ENCODE measurements around the gene GRPEL1.

GRPEL1 gene

DNA sequence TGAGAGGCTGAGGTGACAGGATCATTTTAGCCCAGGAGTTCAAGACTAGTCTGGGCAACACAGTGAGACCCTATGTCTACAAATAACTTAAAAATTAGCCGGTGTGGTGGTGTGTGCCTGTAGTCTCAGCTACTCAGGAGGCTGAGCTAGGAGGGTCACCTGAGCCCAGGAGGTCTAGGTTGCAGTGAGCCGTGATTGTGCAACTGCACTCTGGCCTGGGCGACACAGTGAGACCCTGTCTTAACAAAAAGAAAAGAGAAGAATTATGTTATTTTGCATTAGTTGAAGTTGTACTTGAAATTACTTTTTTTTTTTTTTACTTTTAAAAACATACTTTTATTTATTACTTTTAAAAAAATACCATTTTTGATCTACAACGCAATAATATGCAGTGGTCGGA, 46.5 kb downstream of the GRPEL1 start:
- DNase-seq: no peak

- DNase-seq: no peak
Measured at GRCh38 chr4:7020856-7021255, 47.0 kb downstream of the GRPEL1 start.

GRCh38 chr4:7020290-7020689, 47.6 kb downstream of the GRPEL1 start:
- DNase-seq: no peak

GRCh38 chr4:7019367-7019766, 48.5 kb downstream of the GRPEL1 start:
- DNase-seq: no peak

DNA sequence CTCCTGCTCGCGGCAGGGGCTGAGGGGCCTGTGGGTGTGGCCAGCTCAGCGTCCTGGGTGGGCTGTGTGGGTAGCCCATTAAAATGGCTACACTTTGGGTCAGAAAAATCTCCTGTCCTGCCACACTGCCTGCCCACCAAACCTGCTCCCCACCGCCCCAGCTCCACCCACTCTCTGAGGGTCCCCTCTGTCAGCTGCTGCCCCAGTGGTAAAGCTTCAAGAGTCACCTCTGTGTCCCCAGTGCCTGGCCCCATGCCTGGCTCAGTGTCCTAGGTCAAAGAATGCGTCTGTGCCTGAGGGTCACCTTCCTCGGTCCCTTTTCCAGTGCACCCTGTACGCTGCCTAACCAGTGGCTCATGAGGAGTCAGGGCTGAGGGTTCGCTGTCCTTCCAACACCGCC, 49.6 kb downstream of the GRPEL1 start:
- no peak for DNase-seq

GRCh38 chr4:7017446-7018048, 50.3 kb downstream of the GRPEL1 start:
- no peak for DNase-seq

DNA sequence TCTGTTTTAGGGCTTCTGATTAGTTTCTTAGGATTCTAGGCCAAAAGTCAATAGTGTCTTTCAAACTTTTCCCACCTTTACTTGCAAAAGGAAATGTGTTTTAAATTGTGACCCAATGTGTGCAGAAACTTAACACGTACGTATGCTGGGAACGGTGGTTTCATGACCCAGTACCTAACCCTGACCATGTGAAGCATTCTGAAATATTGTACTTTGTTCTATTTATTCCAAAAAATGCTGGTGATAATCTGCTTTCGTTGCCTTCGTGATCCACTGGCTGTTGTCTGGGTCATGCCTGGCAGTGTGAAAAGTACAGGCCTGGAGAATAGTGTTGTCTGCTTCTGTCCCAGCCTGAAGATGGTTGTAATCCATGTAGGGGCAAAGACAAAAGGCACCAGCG, 51.4 kb downstream of the GRPEL1 start:
- no peak for DNase-seq

GRCh38 chr4:7016086-7016485, 51.8 kb downstream of the GRPEL1 start:
- DNase-seq: no peak

DNA sequence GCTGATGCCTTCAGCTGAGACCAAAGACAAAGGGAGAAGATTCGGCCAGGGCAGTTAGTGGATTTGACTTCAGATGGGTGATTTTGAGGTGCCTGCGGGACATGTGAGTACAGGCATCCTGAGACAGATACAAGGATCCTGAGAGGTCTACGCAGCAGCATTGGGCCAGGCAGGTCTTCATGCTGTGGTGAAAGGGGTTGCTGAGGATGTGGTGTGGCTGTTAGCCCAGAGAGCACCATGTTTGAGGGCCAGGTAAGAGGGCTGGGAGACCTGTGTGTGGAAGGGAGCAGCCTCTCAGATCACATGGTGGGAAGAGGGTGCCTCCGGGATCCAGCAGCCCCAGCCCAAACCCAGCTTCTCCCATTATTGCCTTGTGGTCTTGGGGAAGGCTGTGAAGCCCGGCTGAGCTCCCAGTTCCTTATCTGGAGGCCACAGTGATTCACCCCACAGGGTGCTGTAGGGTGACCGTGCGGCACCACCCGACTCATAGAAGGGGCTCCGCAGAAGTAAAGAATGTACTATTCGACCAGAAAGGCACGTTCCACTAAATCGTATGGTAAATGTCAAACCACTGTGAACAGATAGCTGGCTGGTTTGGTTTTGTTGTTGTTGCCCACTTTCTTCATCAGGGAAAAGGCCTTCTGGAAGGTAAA, 52.4 kb downstream of the GRPEL1 start:
- no peak for DNase-seq

GRCh38 chr4:7014815-7015214, 53.0 kb downstream of the GRPEL1 start:
- no peak for DNase-seq

GRCh38 chr4:7013175-7013574, 54.7 kb downstream of the GRPEL1 start:
- DNase-seq: no peak

DNA sequence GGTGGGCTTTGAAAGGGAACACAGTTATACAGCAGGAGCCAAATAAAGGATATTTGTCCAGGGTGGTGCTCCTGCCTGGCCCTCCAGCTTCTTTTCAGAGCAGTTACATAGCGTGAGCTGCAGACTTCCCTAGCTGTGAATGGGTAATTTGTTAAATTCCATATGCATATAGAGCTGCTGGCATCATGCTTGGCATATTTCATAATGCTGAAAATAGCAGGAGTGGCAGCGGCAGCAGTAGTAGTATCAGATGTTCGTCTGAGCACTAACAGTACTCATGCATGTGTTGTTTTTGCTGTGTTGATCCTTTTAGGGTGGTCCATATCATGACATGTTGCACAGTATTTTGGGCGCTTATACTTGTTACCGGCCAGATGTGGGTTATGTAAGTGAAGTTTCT, 58.3 kb downstream of the GRPEL1 start:
- no peak for DNase-seq
